Neural progenitor cell (in vitro differentiated cells): Measurements from ENCODE around the gene F11R. TPM values are rescaled to one million over a fixed set of nuclear protein-coding genes. Genes with fewer than 3 reads are reported as not detected.

Experiments used
- DNase-seq: peaks from one replicate; pipeline ENCODE4 v3.0.0-alpha.2; 2016; ENCODE audit warnings: low spot score
- H2AFZ ChIP-seq: fragments of 200-600 bp; sonication (generic); replicated peaks from 2 replicates; pipeline ENCODE4 v1.6.1; 2016; ENCODE audit warnings: antibody characterized with exemption
- H3F3A ChIP-seq: fragments of 200-600 bp; sonication (generic); 2 replicates; pipeline ENCODE4 v1.6.1; 2016; ENCODE audit warnings: antibody characterized with exemption, low read depth
- H3K27ac ChIP-seq: fragments of 200-600 bp; sonication (generic); 2 replicates; pipeline ENCODE4 v1.5.1; 2016; ENCODE audit warnings: mild to moderate bottlenecking
- H3K27me3 ChIP-seq: fragments of 200-600 bp; sonication (generic); 2 replicates; pipeline ENCODE4 v1.6.1; 2016; ENCODE audit warnings: mild to moderate bottlenecking, moderate library complexity
- H3K36me3 ChIP-seq: fragments of 200-600 bp; sonication (generic); 2 replicates; pipeline ENCODE4 v1.5.1; 2016
- H3K4me1 ChIP-seq: fragments of 200-600 bp; sonication (generic); 2 replicates; pipeline ENCODE4 v1.6.1; 2016; ENCODE audit warnings: mixed run types
- H3K4me2 ChIP-seq: fragments of 200-600 bp; sonication (generic); 2 replicates; pipeline ENCODE4 v1.6.1; 2016
- H3K4me3 ChIP-seq: fragments of 200-600 bp; sonication (generic); 2 replicates; pipeline ENCODE4 v1.5.1; 2016
- H3K79me2 ChIP-seq: fragments of 200-600 bp; sonication (generic); 2 replicates; pipeline ENCODE4 v1.6.1; 2016; ENCODE audit warnings: low read depth
- H3K9ac ChIP-seq: fragments of 200-600 bp; sonication (generic); 2 replicates; pipeline ENCODE4 v1.6.1; 2016
- H3K9me3 ChIP-seq: fragments of 200-600 bp; sonication (generic); 2 replicates; pipeline ENCODE4 v1.5.1; 2016; ENCODE audit warnings: low read depth
- H4K20me1 ChIP-seq: fragments of 200-600 bp; sonication (generic); 2 replicates; pipeline ENCODE4 v1.6.1; 2016; ENCODE audit warnings: low read depth
- H3K27ac Mint-ChIP-seq: 3 replicates; pipeline ENCODE4 v1.8.0; 2021; ENCODE audit warnings: mixed read lengths
- H3K27me3 Mint-ChIP-seq: 2 replicates; pipeline ENCODE4 v1.8.0; 2022; ENCODE audit warnings: low read depth, mild to moderate bottlenecking, inconsistent platforms, moderate library complexity, mixed read lengths; ENCODE audit not compliant: insufficient read depth
- H3K36me3 Mint-ChIP-seq: 3 replicates; pipeline ENCODE4 v1.8.0; 2021; ENCODE audit warnings: mixed read lengths
- H3K4me1 Mint-ChIP-seq: 3 replicates; pipeline ENCODE4 v1.8.0; 2021; ENCODE audit warnings: mixed read lengths
- H3K4me3 Mint-ChIP-seq: 3 replicates; pipeline ENCODE4 v1.8.0; 2021; ENCODE audit warnings: mild to moderate bottlenecking, moderate library complexity, mixed read lengths
- H3K9me3 Mint-ChIP-seq: 3 replicates; pipeline ENCODE4 v1.8.0; 2020; ENCODE audit warnings: mixed read lengths
- EZH2 ChIP-seq: fragments of 200-600 bp; sonication (generic); IDR thresholded peaks from 2 replicates; pipeline ENCODE4 v1.6.1; 2017; ENCODE audit warnings: antibody characterized with exemption, mild to moderate bottlenecking, moderate library complexity
- EZH2phosphoT487 ChIP-seq: fragments of 200-600 bp; sonication (generic); IDR thresholded peaks from 2 replicates; pipeline ENCODE4 v1.6.1; 2017; ENCODE audit warnings: antibody characterized with exemption
- total RNA-seq: library from RNA; depleted of rRNA; stranded (reverse); fragments of >200 nt; gene quantifications from 2 replicates; pipeline ENCODE4 v1.2.3, GENCODE V29; 2015; ENCODE audit warnings: low replicate concordance
- TF ChIP-seq, protein P1 (sequence below): fragments of 200-600 bp; sonication (generic); IDR thresholded peaks from 2 replicates; pipeline ENCODE4 v1.5.1; 2017; ENCODE audit warnings: antibody characterized with exemption, mild to moderate bottlenecking

The F11R gene
- total RNA-seq, 1 donor from 2014 or later, result 60.0 TPM

DNA sequence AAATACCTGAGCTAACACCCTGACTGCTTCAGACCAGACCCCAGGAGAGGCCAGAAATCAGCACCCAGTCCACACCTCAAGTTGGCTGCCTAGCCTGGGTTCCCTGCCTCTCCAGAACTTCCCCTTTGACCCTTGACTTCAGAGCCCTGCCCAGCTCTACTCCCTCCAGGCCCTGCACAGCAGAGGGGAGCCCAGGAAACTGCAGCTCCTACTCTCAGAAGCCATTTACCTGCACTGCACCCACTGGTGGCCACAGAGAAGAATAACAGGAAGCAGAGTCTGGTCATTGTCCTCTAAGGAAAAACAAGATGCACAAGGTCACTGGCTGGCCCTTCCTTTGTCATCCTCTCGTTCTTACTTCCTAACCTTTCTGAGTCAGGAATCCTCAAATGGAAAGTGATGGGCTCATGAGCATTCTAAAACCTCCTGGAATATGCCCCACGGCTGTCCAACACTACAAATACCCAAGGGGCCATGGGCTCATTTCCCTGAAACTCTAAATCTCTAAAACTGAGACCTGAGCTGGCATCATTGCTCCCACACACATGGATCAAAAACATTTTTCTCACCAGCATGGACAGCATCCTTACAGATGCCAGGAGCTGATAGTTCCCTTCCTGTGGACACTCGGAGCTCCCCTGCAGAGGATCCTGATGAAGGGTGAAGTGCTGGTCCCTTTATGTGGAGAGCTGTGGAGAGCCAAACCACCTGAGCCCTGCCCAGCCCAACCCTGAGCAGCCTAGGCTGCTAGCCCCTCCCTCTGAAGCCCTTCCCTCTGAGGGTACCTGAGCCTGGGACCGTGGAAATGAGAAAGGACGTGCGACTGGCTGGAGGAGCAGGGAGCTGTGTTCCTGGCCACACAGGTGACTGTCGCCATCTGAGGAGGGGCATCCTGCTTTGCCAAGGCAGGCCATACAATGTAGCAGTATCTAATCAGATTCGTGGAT, 66.5 kb downstream of the F11R start, which contains the start of gene ITLN2:
Gene ITLN2 (minus strand): TSS at position 652 of the 947 bp plus-strand sequence. CDS start 68 bp downstream, at position 584.
- Mint-ChIP-seq H3K4me3 (no peak within 1 kb of the TSS), H3K27ac (no peak within 1 kb of the TSS), H3K36me3 (no peaks in the 10 kb centered on the region), H3K9me3 (no peaks in the 10 kb centered on the region), H3K27me3 (peaks cover 10% of the 10 kb centered on the region), H3K4me1 (peaks cover 8% of the 10 kb centered on the region)
- no peaks in the 10 kb centered on the region for H3K4me1 ChIP-seq
- H3K27ac ChIP-seq, result no peak within 1 kb of the TSS
- DNase-seq, result peak; percentile 78
- TF ChIP-seq EZH2, result no peak
- TF ChIP-seq, protein P1, sequence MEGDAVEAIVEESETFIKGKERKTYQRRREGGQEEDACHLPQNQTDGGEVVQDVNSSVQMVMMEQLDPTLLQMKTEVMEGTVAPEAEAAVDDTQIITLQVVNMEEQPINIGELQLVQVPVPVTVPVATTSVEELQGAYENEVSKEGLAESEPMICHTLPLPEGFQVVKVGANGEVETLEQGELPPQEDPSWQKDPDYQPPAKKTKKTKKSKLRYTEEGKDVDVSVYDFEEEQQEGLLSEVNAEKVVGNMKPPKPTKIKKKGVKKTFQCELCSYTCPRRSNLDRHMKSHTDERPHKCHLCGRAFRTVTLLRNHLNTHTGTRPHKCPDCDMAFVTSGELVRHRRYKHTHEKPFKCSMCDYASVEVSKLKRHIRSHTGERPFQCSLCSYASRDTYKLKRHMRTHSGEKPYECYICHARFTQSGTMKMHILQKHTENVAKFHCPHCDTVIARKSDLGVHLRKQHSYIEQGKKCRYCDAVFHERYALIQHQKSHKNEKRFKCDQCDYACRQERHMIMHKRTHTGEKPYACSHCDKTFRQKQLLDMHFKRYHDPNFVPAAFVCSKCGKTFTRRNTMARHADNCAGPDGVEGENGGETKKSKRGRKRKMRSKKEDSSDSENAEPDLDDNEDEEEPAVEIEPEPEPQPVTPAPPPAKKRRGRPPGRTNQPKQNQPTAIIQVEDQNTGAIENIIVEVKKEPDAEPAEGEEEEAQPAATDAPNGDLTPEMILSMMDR, result peak; percentile 76
- no peak for TF ChIP-seq EZH2phosphoT487
- no peaks in the 10 kb centered on the region for H3K9me3 ChIP-seq
- no peaks in the 10 kb centered on the region for H3K27me3 ChIP-seq
- H3K4me3 ChIP-seq, result no peak within 1 kb of the TSS
- H3K9ac ChIP-seq, result no peak within 1 kb of the TSS
- H4K20me1 ChIP-seq, result no peaks in the 10 kb centered on the region
- H3K79me2 ChIP-seq, result no peaks in the 10 kb centered on the region
- no peaks in the 10 kb centered on the region for H3F3A ChIP-seq
- H2AFZ ChIP-seq, result peak within 1 kb of the TSS; percentile 58
- H3K36me3 ChIP-seq, result no peaks in the 10 kb centered on the region
- no peak within 1 kb of the TSS for H3K4me2 ChIP-seq

DNA sequence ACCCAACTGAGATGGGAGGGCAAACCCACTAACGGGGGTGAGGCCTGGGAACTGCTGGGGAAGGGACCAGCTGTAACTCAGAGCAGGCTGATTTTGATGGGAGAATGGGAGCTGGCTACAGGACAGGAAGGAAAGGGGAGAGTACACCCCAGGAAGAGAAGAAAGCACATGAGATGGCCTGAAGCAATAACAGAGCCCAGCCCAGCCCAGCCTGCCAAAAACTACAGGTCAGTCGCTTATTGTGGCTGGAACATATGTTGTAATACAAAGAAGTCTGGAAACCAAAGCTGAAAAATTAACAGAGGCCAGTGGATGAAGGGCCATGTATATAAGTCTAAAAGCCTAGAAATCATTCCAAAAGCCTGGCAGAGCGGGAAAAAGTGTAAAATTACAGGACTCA, 67.9 kb downstream of the F11R start:
- H3K9me3 ChIP-seq, result no peaks in the 10 kb centered on the region
- no peak overlapping the region for H2AFZ ChIP-seq
- Mint-ChIP-seq H3K36me3 (no peaks in the 10 kb centered on the region), H3K9me3 (peaks cover 2% of the 10 kb centered on the region), H3K27me3 (peaks cover 8% of the 10 kb centered on the region), H3K4me1 (peaks cover 14% of the 10 kb centered on the region), H3K27ac (no peak overlapping the region), H3K4me3 (peak overlapping the region; percentile 9)
- no peaks in the 10 kb centered on the region for H3K79me2 ChIP-seq
- no peaks in the 10 kb centered on the region for H3K27me3 ChIP-seq
- H3K4me3 ChIP-seq, result no peak overlapping the region
- no peaks in the 10 kb centered on the region for H3K36me3 ChIP-seq
- H3K27ac ChIP-seq, result no peak overlapping the region
- no peak for DNase-seq
- H3F3A ChIP-seq, result peaks cover under 1% of the 10 kb centered on the region
- H4K20me1 ChIP-seq, result no peaks in the 10 kb centered on the region
- TF ChIP-seq EZH2phosphoT487 (no peak), EZH2 (no peak)
- TF ChIP-seq, protein P1, result no peak
- no peak overlapping the region for H3K9ac ChIP-seq
- H3K4me2 ChIP-seq, result no peak overlapping the region
- peaks cover 3% of the 10 kb centered on the region for H3K4me1 ChIP-seq

DNA sequence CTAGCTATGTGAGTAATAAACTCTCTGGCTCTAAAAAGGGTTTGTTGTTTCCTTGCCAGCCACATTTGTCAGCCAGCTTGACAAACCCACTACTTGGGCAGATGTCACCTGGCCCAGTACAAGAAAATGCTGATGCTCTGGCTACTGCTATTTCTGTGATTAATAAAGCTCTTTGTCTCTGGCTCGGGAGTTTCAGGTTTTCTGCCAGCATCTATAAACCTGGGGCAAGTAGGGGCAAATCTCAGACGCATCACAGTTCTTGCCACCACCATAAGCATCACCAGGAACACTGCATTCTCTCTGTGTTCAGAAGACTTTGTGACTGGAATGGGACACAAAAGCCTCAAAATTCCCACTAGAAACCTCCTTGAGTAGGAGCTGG, 68.8 kb downstream of the F11R start:
- Histone ChIP-seq H3K9me3 (no peaks in the 10 kb centered on the region), H3F3A (peaks cover 4% of the 10 kb centered on the region), H3K4me2 (no peak overlapping the region), H2AFZ (no peak overlapping the region), H3K27ac (no peak overlapping the region), H3K4me1 (peaks cover 12% of the 10 kb centered on the region), H3K36me3 (no peaks in the 10 kb centered on the region), H3K27me3 (no peaks in the 10 kb centered on the region), H4K20me1 (no peaks in the 10 kb centered on the region), H3K79me2 (no peaks in the 10 kb centered on the region), H3K4me3 (no peak overlapping the region), H3K9ac (no peak overlapping the region)
- H3K9me3 Mint-ChIP-seq, result peaks cover 2% of the 10 kb centered on the region
- H3K27ac Mint-ChIP-seq, result no peak overlapping the region
- no peak overlapping the region for H3K4me3 Mint-ChIP-seq
- H3K4me1 Mint-ChIP-seq, result peaks cover 23% of the 10 kb centered on the region
- DNase-seq, result no peak
- peaks cover 7% of the 10 kb centered on the region for H3K27me3 Mint-ChIP-seq
- H3K36me3 Mint-ChIP-seq, result no peaks in the 10 kb centered on the region
- no peak for TF ChIP-seq EZH2
- TF ChIP-seq EZH2phosphoT487, result no peak
- TF ChIP-seq, protein P1, result no peak
